Cardiac muscle cell (in vitro differentiated cells and primary cell): ENCODE results near the gene MAP1LC3A. TPM values are rescaled to one million over a fixed set of nuclear protein-coding genes. Genes with fewer than 3 reads are reported as not detected.

Experiments used
- DNase-seq, 2 donors: peaks; one replicate each; pipeline versions ENCODE4 v3.0.0 to v3.0.0-alpha.2; 2010 to 2017; ENCODE audit warnings: low read depth in 1 of 2, low spot score in 1 of 2
- H3K27ac ChIP-seq: fragments of 200-600 bp; sonication (generic); 2 replicates; pipeline ENCODE4 v1.5.1; 2016
- H3K27me3 ChIP-seq: fragments of 200-600 bp; sonication (generic); 2 replicates; pipeline ENCODE4 v1.6.0; 2016; ENCODE audit warnings: control low read depth
- H3K36me3 ChIP-seq: fragments of 200-600 bp; sonication (generic); 2 replicates; pipeline ENCODE4 v1.5.1; 2016; ENCODE audit warnings: control low read depth
- H3K4me1 ChIP-seq: fragments of 200-600 bp; sonication (generic); 2 replicates; pipeline ENCODE4 v1.8.1; 2017; ENCODE audit warnings: low read depth, mild to moderate bottlenecking, mixed run types
- H3K4me3 ChIP-seq: fragments of 200-600 bp; sonication (generic); 2 replicates; pipeline ENCODE4 v1.5.1; 2016; ENCODE audit warnings: mild to moderate bottlenecking
- H3K9me3 ChIP-seq: fragments of 200-600 bp; sonication (generic); 2 replicates; pipeline ENCODE4 v1.5.1; 2017; ENCODE audit warnings: low read depth, mild to moderate bottlenecking, control low read depth
- polyA plus RNA-seq: library from polyadenylated mRNA; unstranded; fragments of >200 nt; fragmentation: Nextera tagmentation; extraction: Ambion mirVana; gene quantifications from 2 replicates; pipeline ENCODE4 v1.2.1, GENCODE V29; 2016
- total RNA-seq: library from RNA; depleted of rRNA; stranded (reverse); fragments of >200 nt; gene quantifications from 2 replicates; pipeline ENCODE4 v1.2.3, GENCODE V29; 2016
- TF ChIP-seq, protein P1 (sequence below): IDR thresholded peaks from 2 replicates; pipeline ENCODE4 v1.5.1; 2012; ENCODE audit warnings: low read depth, mild to moderate bottlenecking, low read length

Gene MAP1LC3A
- total and polyA plus RNA-seq, 2 experiments from 2014 or later = 29.7 to 38.7 TPM

GRCh38 chr20:34532320-34532719 is 26.2 kb upstream of the MAP1LC3A start:
- no peak for DNase-seq
- Histone ChIP-seq H3K27me3 (no peaks in the 10 kb centered on the region), H3K36me3 (peaks cover 50% of the 10 kb centered on the region), H3K4me3 (no peak overlapping the region), H3K27ac (no peak overlapping the region), H3K4me1 (no peaks in the 10 kb centered on the region), H3K9me3 (no peaks in the 10 kb centered on the region)
- TF ChIP-seq, protein P1, sequence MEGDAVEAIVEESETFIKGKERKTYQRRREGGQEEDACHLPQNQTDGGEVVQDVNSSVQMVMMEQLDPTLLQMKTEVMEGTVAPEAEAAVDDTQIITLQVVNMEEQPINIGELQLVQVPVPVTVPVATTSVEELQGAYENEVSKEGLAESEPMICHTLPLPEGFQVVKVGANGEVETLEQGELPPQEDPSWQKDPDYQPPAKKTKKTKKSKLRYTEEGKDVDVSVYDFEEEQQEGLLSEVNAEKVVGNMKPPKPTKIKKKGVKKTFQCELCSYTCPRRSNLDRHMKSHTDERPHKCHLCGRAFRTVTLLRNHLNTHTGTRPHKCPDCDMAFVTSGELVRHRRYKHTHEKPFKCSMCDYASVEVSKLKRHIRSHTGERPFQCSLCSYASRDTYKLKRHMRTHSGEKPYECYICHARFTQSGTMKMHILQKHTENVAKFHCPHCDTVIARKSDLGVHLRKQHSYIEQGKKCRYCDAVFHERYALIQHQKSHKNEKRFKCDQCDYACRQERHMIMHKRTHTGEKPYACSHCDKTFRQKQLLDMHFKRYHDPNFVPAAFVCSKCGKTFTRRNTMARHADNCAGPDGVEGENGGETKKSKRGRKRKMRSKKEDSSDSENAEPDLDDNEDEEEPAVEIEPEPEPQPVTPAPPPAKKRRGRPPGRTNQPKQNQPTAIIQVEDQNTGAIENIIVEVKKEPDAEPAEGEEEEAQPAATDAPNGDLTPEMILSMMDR = no peak

DNA sequence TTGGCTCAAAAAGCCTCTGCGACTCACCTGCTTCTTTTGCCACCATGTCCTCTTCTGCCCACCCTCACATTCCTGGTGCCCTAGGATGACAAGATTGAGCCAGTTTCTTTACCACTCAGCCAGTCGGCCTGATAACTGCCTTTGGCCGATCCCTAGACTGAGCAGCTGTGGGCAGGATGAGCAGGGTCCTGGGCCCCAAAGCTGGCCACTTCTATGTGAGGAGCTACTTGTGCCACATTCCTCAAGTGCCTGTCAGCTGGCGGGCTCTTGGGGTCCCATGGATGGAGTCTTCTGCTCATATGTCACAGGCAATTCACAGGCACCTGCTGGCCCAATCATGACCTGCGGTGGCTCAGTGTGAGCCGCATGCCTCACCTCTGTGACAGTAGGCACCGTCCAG is 25.8 kb upstream of the MAP1LC3A start:
- Histone ChIP-seq H3K27ac (no peak overlapping the region), H3K4me1 (no peaks in the 10 kb centered on the region), H3K9me3 (no peaks in the 10 kb centered on the region), H3K27me3 (no peaks in the 10 kb centered on the region), H3K36me3 (peaks cover 48% of the 10 kb centered on the region), H3K4me3 (no peak overlapping the region)
- TF ChIP-seq, protein P1 = no peak
- DNase-seq = no peak

- Histone ChIP-seq H3K27me3 (no peaks in the 10 kb centered on the region), H3K4me1 (no peaks in the 10 kb centered on the region), H3K9me3 (no peaks in the 10 kb centered on the region), H3K4me3 (no peak overlapping the region), H3K36me3 (peaks cover 41% of the 10 kb centered on the region), H3K27ac (no peak overlapping the region)
- no peak for DNase-seq
- TF ChIP-seq, protein P1 = no peak
These were observed 23.9 kb upstream of the MAP1LC3A start for GRCh38 chr20:34534391-34535165.

- H3K27ac ChIP-seq = no peak overlapping the region
- no peak for DNase-seq
- peaks cover 36% of the 10 kb centered on the region for H3K36me3 ChIP-seq
- no peaks in the 10 kb centered on the region for H3K4me1 ChIP-seq
- H3K9me3 ChIP-seq = no peaks in the 10 kb centered on the region
- no peak overlapping the region for H3K4me3 ChIP-seq
- H3K27me3 ChIP-seq = no peaks in the 10 kb centered on the region
- TF ChIP-seq, protein P1 = no peak
These were observed 23.1 kb upstream of the MAP1LC3A start for GRCh38 chr20:34535301-34535840.

- Histone ChIP-seq H3K4me1 (no peaks in the 10 kb centered on the region), H3K27me3 (no peaks in the 10 kb centered on the region), H3K4me3 (no peak overlapping the region), H3K9me3 (no peaks in the 10 kb centered on the region), H3K27ac (no peak overlapping the region), H3K36me3 (peaks cover 39% of the 10 kb centered on the region)
- TF ChIP-seq, protein P1 = no peak
- no peak for DNase-seq
These were observed 22.7 kb upstream of the MAP1LC3A start for GRCh38 chr20:34535857-34536256.
